H1 (cell line): Measurements from ENCODE around the gene ADCY9. TPM values are rescaled to one million over a fixed set of nuclear protein-coding genes. Genes with fewer than 3 reads are reported as not detected.

ENCODE experiments used
- CTCF ChIA-PET: fragments of 300-600 bp; sonication (Branson Sonifier 250); formaldehyde crosslinking; loops from one replicate; lab custom pipeline; 2021; ENCODE audit not compliant: partially characterized antibody; lab: Charles Lee
- POLR2A ChIA-PET: fragments of 300-600 bp; sonication (Branson Sonifier 250); formaldehyde crosslinking; loops from one replicate; lab custom pipeline; 2021; ENCODE audit warnings: inconsistent platforms; ENCODE audit not compliant: partially characterized antibody; lab: Charles Lee
- DNase-seq, 2 experiments: peaks; one replicate each; pipeline versions ENCODE4 v3.0.0 to v3.0.0-alpha.2; 2010 to 2022; ENCODE audit warnings: low spot score in 2 of 2, low read depth in 1 of 2, mixed read lengths in 1 of 2
- FAIRE-seq: peaks from 2 replicates; lab custom pipeline; 2011; peaks lifted over from hg19 to GRCh38; lab: Jason Lieb, UNC
- H2AFZ ChIP-seq: 2 replicates; pipeline ENCODE4 v1.8.1; 2012; ENCODE audit warnings: low read length, inconsistent platforms
- H2AK5ac ChIP-seq: 2 replicates; pipeline ENCODE4 v1.6.1; 2013; ENCODE audit warnings: low read depth, low read length
- H2BK120ac ChIP-seq: replicated peaks from 2 replicates; pipeline ENCODE3; 2013; ENCODE audit warnings: low read depth, low read length, inconsistent platforms
- H2BK12ac ChIP-seq: 2 replicates; pipeline ENCODE4 v1.6.1; 2013; ENCODE audit warnings: low read depth, low read length
- H2BK15ac ChIP-seq: 2 replicates; pipeline ENCODE4 v1.6.1; 2013; ENCODE audit warnings: low read length
- H2BK20ac ChIP-seq: 2 replicates; pipeline ENCODE4 v1.6.1; 2013; ENCODE audit warnings: low read length
- H2BK5ac ChIP-seq: 2 replicates; pipeline ENCODE4 v1.6.1; 2013; ENCODE audit warnings: low read depth, low read length
- H3K14ac ChIP-seq: 2 replicates; pipeline ENCODE4 v1.6.1; 2013; ENCODE audit warnings: inconsistent platforms; ENCODE audit not compliant: insufficient read length
- H3K18ac ChIP-seq: 2 replicates; pipeline ENCODE4 v1.6.1; 2013; ENCODE audit warnings: low read length; ENCODE audit errors: extremely low read depth
- H3K23ac ChIP-seq: 2 replicates; pipeline ENCODE4 v1.6.1; 2013; ENCODE audit warnings: inconsistent platforms; ENCODE audit not compliant: insufficient read length
- H3K23me2 ChIP-seq: 2 replicates; pipeline ENCODE4 v1.6.1; 2013; ENCODE audit warnings: low read depth, low read length
- H3K27ac ChIP-seq: 2 replicates; pipeline ENCODE4 v1.6.1; 2011; ENCODE audit warnings: low read depth, low read length, inconsistent platforms
- H3K27me3 ChIP-seq, 4 experiments: replicated peaks in 1 of 4; 1 replicate in 1 of 4; 2 replicates in 3 of 4; pipeline versions ENCODE4 v1.6.1 to v1.8.1; 2011 to 2013; ENCODE audit warnings: low read length in 3 of 4, mild to moderate bottlenecking in 3 of 4, inconsistent platforms in 2 of 4, mixed read lengths in 2 of 4, moderate library complexity in 1 of 4; ENCODE audit not compliant: control insufficient read depth in 3 of 4, insufficient read depth in 3 of 4; ENCODE audit errors: extremely low read depth in 1 of 4
- H3K36me3 ChIP-seq, 4 experiments: 2 replicates each; pipeline versions ENCODE4 v1.6.1 to v1.8.1; 2011 to 2013; ENCODE audit warnings: mild to moderate bottlenecking in 4 of 4, low read length in 3 of 4, moderate library complexity in 2 of 4, control low read depth in 1 of 4, inconsistent platforms in 1 of 4; ENCODE audit not compliant: insufficient read depth in 4 of 4, control insufficient read depth in 2 of 4
- H3K4ac ChIP-seq: replicated peaks from 2 replicates; pipeline ENCODE3; 2013; ENCODE audit warnings: low read length, low read depth, mixed read lengths, inconsistent platforms; ENCODE audit not compliant: insufficient read length
- H3K4me1 ChIP-seq, 4 experiments: replicated peaks in 1 of 4; 1 replicate in 1 of 4; 2 replicates in 3 of 4; pipeline versions ENCODE4 v1.6.1 to v1.8.1; 2011 to 2013; ENCODE audit warnings: low read length in 3 of 4, inconsistent platforms in 2 of 4, mixed read lengths in 1 of 4; ENCODE audit not compliant: insufficient read depth in 4 of 4, control insufficient read depth in 3 of 4
- H3K4me2 ChIP-seq, 2 experiments: 2 replicates each; pipeline versions ENCODE4 v1.6.1 to v1.8.1; 2011 to 2013; ENCODE audit warnings: low read depth in 2 of 2, low read length in 2 of 2, control low read depth in 1 of 2, inconsistent platforms in 1 of 2, mild to moderate bottlenecking in 1 of 2; ENCODE audit not compliant: insufficient read depth in 1 of 2
- H3K4me3 ChIP-seq, 4 experiments: fragments of 200-600, 300-600 bp in 1 of 4; sonication (generic), shearing (Covaris generic), sonication (Bioruptor Twin) in 1 of 4; 2 replicates each; pipeline versions ENCODE4 v1.5.1 to v1.8.1; 2011 to 2016; ENCODE audit warnings: low read length in 4 of 4, low read depth in 3 of 4, control low read depth in 2 of 4, inconsistent platforms in 2 of 4, mild to moderate bottlenecking in 2 of 4, mixed read lengths in 1 of 4, moderate library complexity in 1 of 4; ENCODE audit not compliant: insufficient read depth in 2 of 4; ENCODE audit errors: extremely low read depth in 1 of 4
- H3K56ac ChIP-seq: replicated peaks from 2 replicates; pipeline ENCODE3; 2013; ENCODE audit warnings: low read depth, mild to moderate bottlenecking, mixed read lengths, low read length, inconsistent platforms; ENCODE audit not compliant: insufficient read length
- H3K79me1 ChIP-seq: 2 replicates; pipeline ENCODE4 v1.6.1; 2013; ENCODE audit warnings: low read depth, low read length, control low read depth
- H3K79me2 ChIP-seq, 2 experiments: 2 replicates each; pipeline versions ENCODE4 v1.6.1 to v1.8.1; 2012 to 2013; ENCODE audit warnings: low read length in 2 of 2, mild to moderate bottlenecking in 2 of 2, inconsistent platforms in 1 of 2; ENCODE audit not compliant: insufficient read depth in 2 of 2, control insufficient read depth in 1 of 2
- H3K9ac ChIP-seq, 4 experiments: replicated peaks in 1 of 4; 1 replicate in 1 of 4; 2 replicates in 3 of 4; pipeline versions ENCODE4 v1.6.1 to v1.8.1; 2011 to 2013; ENCODE audit warnings: low read depth in 3 of 4, low read length in 3 of 4, control low read depth in 2 of 4, mild to moderate bottlenecking in 2 of 4, moderate library complexity in 2 of 4, inconsistent platforms in 1 of 4; ENCODE audit errors: extremely low read depth in 1 of 4
- H3K9me3 ChIP-seq, 2 experiments: 2 replicates each; pipeline versions ENCODE4 v1.6.1 to v1.8.1; 2012 to 2013; ENCODE audit warnings: mild to moderate bottlenecking in 2 of 2, moderate library complexity in 2 of 2, control low read depth in 1 of 2, inconsistent platforms in 1 of 2, low read depth in 1 of 2, low read length in 1 of 2, mixed read lengths in 1 of 2; ENCODE audit not compliant: insufficient read depth in 2 of 2
- H4K20me1 ChIP-seq, 2 experiments: replicated peaks in 1 of 2; 2 replicates each; pipeline versions ENCODE3 to v1.8.1; 2011 to 2013; ENCODE audit warnings: inconsistent platforms in 2 of 2, low read length in 2 of 2, mild to moderate bottlenecking in 1 of 2; ENCODE audit not compliant: insufficient read depth in 2 of 2, control insufficient read depth in 1 of 2
- H4K5ac ChIP-seq: 2 replicates; pipeline ENCODE4 v1.6.1; 2013; ENCODE audit warnings: low read length, low read depth, mixed read lengths, inconsistent platforms; ENCODE audit not compliant: insufficient read length
- H4K8ac ChIP-seq: 2 replicates; pipeline ENCODE4 v1.8.0; 2013; ENCODE audit warnings: mild to moderate bottlenecking, moderate library complexity, low read length, inconsistent platforms; ENCODE audit not compliant: insufficient read depth; ENCODE audit errors: extremely low read depth
- H4K91ac ChIP-seq: replicated peaks from 2 replicates; pipeline ENCODE3; 2013; ENCODE audit warnings: low read length, mixed read lengths, inconsistent platforms; ENCODE audit not compliant: insufficient read length
- BACH1 ChIP-seq: IDR thresholded peaks from 2 replicates; pipeline ENCODE4 v1.6.1; 2012; ENCODE audit warnings: low read length, improper control_type of control experiment
- BCL11A ChIP-seq, 2 experiments: IDR thresholded peaks; one replicate each; pipeline ENCODE4 v1.6.1; 2011; ENCODE audit warnings: low read depth in 2 of 2, low read length in 2 of 2, mild to moderate bottlenecking in 2 of 2
- CREB1 ChIP-seq: IDR thresholded peaks from 2 replicates; pipeline ENCODE4 v1.6.1; 2012; ENCODE audit warnings: inconsistent platforms
- POLR2A ChIP-seq, 2 experiments: IDR thresholded peaks; 1 replicate in 1 of 2; 2 replicates in 1 of 2; pipeline ENCODE4 v1.6.1; 2011; ENCODE audit warnings: low read depth in 2 of 2, low read length in 2 of 2, mild to moderate bottlenecking in 2 of 2; ENCODE audit errors: control extremely low read depth in 1 of 2
- RAD21 ChIP-seq, 2 experiments: IDR thresholded peaks in 1 of 2; conservative IDR thresholded peaks in 1 of 2; 2 replicates each; pipeline ENCODE4 v1.6.1; 2011; ENCODE audit warnings: low read depth in 2 of 2, low read length in 2 of 2, improper control_type of control experiment in 1 of 2, inconsistent platforms in 1 of 2, mild to moderate bottlenecking in 1 of 2, moderate library complexity in 1 of 2
- WGBS, 2 experiments: shearing (Covaris generic) in 1 of 2; methylation state at CpG; one replicate each; pipeline versions ENCODE4 v1.1.6 to v1.1.7; 2013 to 2015; ENCODE audit warnings: low lambda C conversion rate in 2 of 2, mixed read lengths in 2 of 2, inconsistent platforms in 1 of 2, low coverage in 1 of 2, missing lambda C conversion rate in 1 of 2; ENCODE audit not compliant: insufficient replicate concordance in 2 of 2, insufficient coverage in 1 of 2, insufficient read length in 1 of 2; ENCODE audit errors: extremely low coverage in 1 of 2, missing lambda C conversion rate in 1 of 2; 5-methylcytosine and 5-hydroxymethylcytosine counted together
- polyA plus RNA-seq, 7 experiments: library from polyadenylated mRNA; depleted of rRNA in 3 of 7; stranded (reverse) in 5 of 7; unstranded in 2 of 7; fragments of >200 nt in 5 of 7; fragments of 200-250 nt in 2 of 7; gene quantifications; 1 replicate in 5 of 7; 2 replicates in 1 of 7; 4 replicates in 1 of 7; pipeline versions ENCODE4 v1.2.1 to v1.2.3, GENCODE V29; 2011 to 2013; ENCODE audit warnings: missing spikeins in 2 of 7, mixed read lengths in 2 of 7
- total RNA-seq: library from RNA; stranded (reverse); fragmentation: NEBNext Ultra II Directional; extraction: Animal tissue kit (Norgen Biotek cat#: 25700); gene quantifications from 2 replicates; pipeline ENCODE4 v1.2.1, GENCODE V29; 2021

Gene ADCY9
- total and polyA plus RNA-seq, 2 of the 8 experiments (the other 6 are each of a cell fraction or from before 2014, with no cell fraction given) = 5.4 to 13.1 TPM

GRCh38 chr16:4011225-4011939, 104.9 kb downstream of the ADCY9 start:
- Histone ChIP-seq H3K9ac (no peak overlapping the region), H2BK120ac (no peak overlapping the region), H3K23me2 (no peaks in the 10 kb centered on the region), H3K14ac (no peak overlapping the region), H3K18ac (peak overlapping the region; percentile 71), H3K4me2 (peak overlapping the region; percentile 17 to 22; a peak in 3 of 4 replicates), H3K79me2 (no peaks in the 10 kb centered on the region), H3K27ac (0 out of 2 replicates have a peak overlapping the region, but pooled peaks have one; percentile 22), H3K4ac (no peak overlapping the region), H4K8ac (0 out of 2 replicates have a peak overlapping the region, but pooled peaks have one; percentile 20), H3K56ac (no peak overlapping the region), H3K36me3 (no peaks in the 10 kb centered on the region), H3K27me3 (no peaks in the 10 kb centered on the region), H4K5ac (peak overlapping the region; percentile 13), H3K79me1 (peaks cover 2% of the 10 kb centered on the region; the same call in 1 of the 2 replicates), H4K20me1 (no peaks in the 10 kb centered on the region), H4K91ac (no peak overlapping the region), H3K4me3 (no peak overlapping the region), H2BK5ac (peak overlapping the region; percentile 74; the same call in 1 of the 2 replicates), H3K4me1 (peaks cover 8 to 20% (median 14%) of the 10 kb centered on the region in 4 experiments), H3K9me3 (no peaks in the 10 kb centered on the region), H2BK12ac (peak overlapping the region; percentile 98), H2AK5ac (peak overlapping the region; percentile 82), H3K23ac (no peak overlapping the region), H2AFZ (0 out of 2 replicates have a peak overlapping the region, but pooled peaks have one; percentile 11), H2BK15ac (0 out of 2 replicates have a peak overlapping the region, but pooled peaks have one; percentile 77), H2BK20ac (peak overlapping the region; percentile 4; the same call in 1 of the 2 replicates)
- ChIA-PET CTCF (interaction anchor here (0.8 to 1.3 kb wide), 2 partner anchors 29 to 149 kb away, joined by 3 read pairs; no protein-coding TSS in a partner anchor), POLR2A (interaction anchor here (0.5 to 1.1 kb wide), 4 partner anchors 16 to 242 kb away, joined by 3 read pairs; no protein-coding TSS in a partner anchor)
- peak in 1 of 2 experiments; percentile 72 for DNase-seq
- TF ChIP-seq BACH1 (no peak), RAD21 (IDR thresholded peaks at IDR 0.05 in 1 of 2, conservative IDR thresholded peaks at IDR 0.05 in 1 of 2; ENCODE audit: low read depth in 2 of 2, low read length in 2 of 2) (no peak), BCL11A (IDR thresholded peaks at IDR 0.05; ENCODE audit: low read depth in 2 of 2, low read length in 2 of 2) (no peak), CREB1 (no peak), POLR2A (IDR thresholded peaks at IDR 0.05; ENCODE audit: control extremely low read depth in 1 of 2, low read depth in 2 of 2, low read length in 2 of 2) (no peak)
- FAIRE-seq = peak; percentile 28
- 26% methylated on average over 19 of the region's 20 CpGs; no CpG with 5 or more reads in 1 of the 2 experiments for WGBS, 2 experiments
